KMS-11 (cell line): ENCODE measurements around the gene TNIP1.

Experiments
- H2AFZ ChIP-seq: fragments of 200-600 bp; sonication (generic); 2 replicates; pipeline ENCODE4 v1.6.1; 2016; ENCODE audit warnings: antibody characterized with exemption, mixed run types, low read depth
- H3K27ac ChIP-seq: fragments of 200-600 bp; sonication (generic); 2 replicates; pipeline ENCODE4 v1.6.1; 2016; ENCODE audit warnings: mild to moderate bottlenecking, mixed run types
- H3K27me3 ChIP-seq: fragments of 200-600 bp; sonication (generic); 2 replicates; pipeline ENCODE4 v1.6.1; 2017; ENCODE audit warnings: mild to moderate bottlenecking, low read depth, mixed run types, moderate library complexity; ENCODE audit not compliant: insufficient read depth
- H3K36me3 ChIP-seq: fragments of 200-600 bp; sonication (generic); 2 replicates; pipeline ENCODE4 v1.6.1; 2017; ENCODE audit warnings: mild to moderate bottlenecking, mixed run types; ENCODE audit not compliant: insufficient read depth
- H3K4me1 ChIP-seq: fragments of 200-600 bp; sonication (generic); 2 replicates; pipeline ENCODE4 v1.6.1; 2016; ENCODE audit warnings: mild to moderate bottlenecking, low read depth, mixed run types; ENCODE audit not compliant: poor library complexity, severe bottlenecking
- H3K4me2 ChIP-seq: fragments of 200-600 bp; sonication (generic); 2 replicates; pipeline ENCODE4 v1.7.0; 2016; ENCODE audit warnings: mild to moderate bottlenecking, mixed run types
- H3K4me3 ChIP-seq: fragments of 200-600 bp; sonication (generic); IDR thresholded peaks from 2 replicates; pipeline ENCODE4 v1.6.1; 2017; ENCODE audit warnings: low read depth, low read length, mixed read lengths; ENCODE audit not compliant: insufficient read depth
- H3K79me2 ChIP-seq: fragments of 200-600 bp; sonication (generic); 2 replicates; pipeline ENCODE4 v1.6.1; 2016; ENCODE audit warnings: low read depth, mixed run types; ENCODE audit not compliant: insufficient read depth
- H3K9ac ChIP-seq: fragments of 200-600 bp; sonication (generic); 2 replicates; pipeline ENCODE4 v1.6.1; 2016; ENCODE audit warnings: mild to moderate bottlenecking, mixed run types
- H4K20me1 ChIP-seq: fragments of 200-600 bp; sonication (generic); 2 replicates; pipeline ENCODE4 v1.6.1; 2016; ENCODE audit warnings: mild to moderate bottlenecking, mixed run types; ENCODE audit not compliant: insufficient read depth
- CTCF ChIP-seq: fragments of 200-600 bp; sonication (generic); conservative IDR thresholded peaks from 2 replicates; pipeline ENCODE4 v1.6.1; 2017; ENCODE audit warnings: low read depth, mild to moderate bottlenecking, antibody characterized with exemption, low read length, moderate library complexity, mixed read lengths

TNIP1 gene

GRCh38 chr5:151031554-151031953 is 49.3 kb downstream of the TNIP1 start:
- no peak for TF ChIP-seq CTCF
- H3K36me3 ChIP-seq: no peaks in the 10 kb centered on the region

GRCh38 chr5:151030379-151030778 is 50.5 kb downstream of the TNIP1 start:
- TF ChIP-seq CTCF: no peak
- no peaks in the 10 kb centered on the region for H3K36me3 ChIP-seq
- no peak overlapping the region for H3K9ac ChIP-seq
- H3K4me2 ChIP-seq: no peak overlapping the region
- no peaks in the 10 kb centered on the region for H3K4me1 ChIP-seq
- no peak overlapping the region for H3K27ac ChIP-seq
- no peaks in the 10 kb centered on the region for H4K20me1 ChIP-seq
- H3K27me3 ChIP-seq: no peaks in the 10 kb centered on the region
- H3K4me3 ChIP-seq: no peak overlapping the region
- no peak overlapping the region for H2AFZ ChIP-seq
- H3K79me2 ChIP-seq: no peaks in the 10 kb centered on the region

More at GRCh38 chr5:151031554-151031953, 49.3 kb downstream of the TNIP1 start:
- H3K27me3 ChIP-seq: no peaks in the 10 kb centered on the region
- H3K4me3 ChIP-seq: no peak overlapping the region
- H3K4me2 ChIP-seq: no peak overlapping the region
- no peaks in the 10 kb centered on the region for H3K79me2 ChIP-seq
- H2AFZ ChIP-seq: no peak overlapping the region
- no peak overlapping the region for H3K9ac ChIP-seq
- no peak overlapping the region for H3K27ac ChIP-seq
- no peaks in the 10 kb centered on the region for H3K4me1 ChIP-seq
- H4K20me1 ChIP-seq: no peaks in the 10 kb centered on the region

- Histone ChIP-seq H3K4me1 (no peaks in the 10 kb centered on the region), H3K79me2 (no peaks in the 10 kb centered on the region), H3K27me3 (no peaks in the 10 kb centered on the region), H3K9ac (no peak overlapping the region), H2AFZ (no peak overlapping the region), H4K20me1 (no peaks in the 10 kb centered on the region), H3K4me3 (no peak overlapping the region), H3K4me2 (no peak overlapping the region), H3K36me3 (no peaks in the 10 kb centered on the region), H3K27ac (no peak overlapping the region)
- no peak for TF ChIP-seq CTCF
Observed at GRCh38 chr5:151030056-151030336, 50.8 kb downstream of the TNIP1 start.

GRCh38 chr5:151029179-151030055 is 51.4 kb downstream of the TNIP1 start:
- H4K20me1 ChIP-seq: no peaks in the 10 kb centered on the region
- H3K79me2 ChIP-seq: no peaks in the 10 kb centered on the region
- H3K9ac ChIP-seq: no peak overlapping the region
- no peak overlapping the region for H3K4me3 ChIP-seq
- TF ChIP-seq CTCF: no peak
- H3K4me2 ChIP-seq: no peak overlapping the region
- no peaks in the 10 kb centered on the region for H3K36me3 ChIP-seq
- no peak overlapping the region for H2AFZ ChIP-seq
- H3K27me3 ChIP-seq: no peaks in the 10 kb centered on the region
- no peak overlapping the region for H3K27ac ChIP-seq
- H3K4me1 ChIP-seq: no peaks in the 10 kb centered on the region
